Stimulated activated CD8-positive, alpha-beta memory T cell treated with anti-CD3 and anti-CD28 coated beads, Interleukin-7, amount 100 ng/mL, for 1 hour (primary cell): ENCODE measurements around the gene GOLGA5.
"Not testable (repeated sequence)": the region's sequence is repeated elsewhere in the genome, so short reads cannot be mapped to it uniquely, and the experiment has no call there.

Source experiments
- DNase-seq, 2 donors: peaks; one replicate each; pipeline ENCODE4 v3.0.0-alpha.2; 2020; ENCODE audit warnings: low read depth in 2 of 2

Gene GOLGA5

DNA sequence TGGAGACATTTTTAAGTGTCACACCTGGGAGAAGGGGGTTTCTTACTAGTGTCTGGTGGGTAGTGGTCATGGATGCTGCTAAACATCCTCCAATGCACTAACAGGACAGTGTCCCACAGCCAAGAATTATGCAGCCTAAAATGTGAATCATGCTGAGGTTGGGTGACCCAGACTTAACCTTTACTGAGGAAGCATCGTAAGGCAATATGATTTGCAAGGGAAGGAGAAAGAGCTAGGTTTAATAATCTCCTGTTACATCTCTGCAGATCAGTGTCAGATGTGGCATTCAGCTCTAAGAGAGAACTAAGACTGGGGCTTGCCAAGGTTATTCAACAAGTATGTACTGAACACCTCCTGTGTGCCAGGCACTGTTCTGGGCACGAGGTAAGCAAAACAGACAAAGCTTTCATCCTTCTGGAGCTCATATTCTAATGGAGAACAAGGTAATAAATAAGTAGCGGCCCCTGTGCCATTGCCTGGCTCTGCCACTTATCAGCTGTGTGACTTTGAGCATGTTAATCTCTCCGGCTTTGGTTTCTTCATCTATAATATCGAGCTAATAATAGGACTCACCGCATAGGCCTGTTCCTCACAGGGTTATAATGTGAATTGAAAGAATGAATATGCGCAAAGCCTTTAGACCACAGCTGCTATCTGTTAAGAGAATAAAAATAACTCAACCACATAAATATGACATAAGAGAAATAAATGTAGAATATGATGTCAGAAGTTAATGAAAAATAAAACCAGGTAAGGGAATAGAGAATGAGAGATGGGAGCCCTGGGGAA, 13.5 kb upstream of the GOLGA5 start:
- no peak for DNase-seq

DNA sequence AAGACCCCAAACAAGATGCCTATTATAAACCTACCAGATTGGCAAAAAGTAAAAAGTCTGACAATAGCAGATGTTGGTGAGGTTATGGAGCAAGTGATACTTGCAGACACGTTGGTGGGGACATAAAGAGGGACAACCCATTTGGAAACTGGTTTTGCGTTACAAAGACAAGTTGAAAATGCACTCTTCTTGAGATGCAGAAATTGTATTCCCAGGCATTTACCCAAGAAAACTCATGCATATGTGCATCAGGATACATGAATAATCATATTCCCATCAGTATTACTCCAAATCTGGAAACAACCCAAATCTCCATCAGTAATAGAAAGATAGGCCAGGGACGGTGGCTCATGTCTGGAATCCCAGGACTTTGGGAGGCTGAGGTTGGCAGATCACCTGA, 12.8 kb upstream of the GOLGA5 start:
- DNase-seq: no peak

DNA sequence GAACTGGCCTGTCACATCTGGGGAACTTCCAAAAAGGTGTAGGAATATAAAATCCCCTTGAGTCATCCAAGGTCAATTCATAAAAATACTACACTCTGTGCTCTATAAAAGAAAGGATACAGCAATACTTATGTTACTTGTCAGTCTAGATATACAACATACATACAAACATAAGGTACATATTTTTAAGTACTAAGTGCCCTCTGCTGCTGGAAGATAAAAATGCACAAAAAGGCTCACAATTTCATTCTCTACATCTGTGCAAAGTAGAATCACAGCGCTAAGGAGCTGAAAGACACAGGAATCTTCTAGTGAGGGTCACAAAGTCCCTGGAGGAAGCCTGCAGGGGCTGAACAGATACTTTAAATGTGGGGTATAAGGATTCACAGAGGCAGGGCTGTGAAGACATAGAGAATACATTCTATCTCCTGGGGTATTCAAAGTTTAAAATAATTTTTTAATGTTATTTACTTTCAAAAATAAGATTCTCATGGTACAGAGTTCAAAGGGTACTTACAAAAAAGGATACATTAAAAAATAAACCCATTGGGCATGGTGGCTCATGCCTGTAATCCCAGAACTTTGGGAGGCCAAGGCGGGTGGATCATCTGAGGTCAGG, 10.2 kb upstream of the GOLGA5 start:
- DNase-seq: no peak

DNA sequence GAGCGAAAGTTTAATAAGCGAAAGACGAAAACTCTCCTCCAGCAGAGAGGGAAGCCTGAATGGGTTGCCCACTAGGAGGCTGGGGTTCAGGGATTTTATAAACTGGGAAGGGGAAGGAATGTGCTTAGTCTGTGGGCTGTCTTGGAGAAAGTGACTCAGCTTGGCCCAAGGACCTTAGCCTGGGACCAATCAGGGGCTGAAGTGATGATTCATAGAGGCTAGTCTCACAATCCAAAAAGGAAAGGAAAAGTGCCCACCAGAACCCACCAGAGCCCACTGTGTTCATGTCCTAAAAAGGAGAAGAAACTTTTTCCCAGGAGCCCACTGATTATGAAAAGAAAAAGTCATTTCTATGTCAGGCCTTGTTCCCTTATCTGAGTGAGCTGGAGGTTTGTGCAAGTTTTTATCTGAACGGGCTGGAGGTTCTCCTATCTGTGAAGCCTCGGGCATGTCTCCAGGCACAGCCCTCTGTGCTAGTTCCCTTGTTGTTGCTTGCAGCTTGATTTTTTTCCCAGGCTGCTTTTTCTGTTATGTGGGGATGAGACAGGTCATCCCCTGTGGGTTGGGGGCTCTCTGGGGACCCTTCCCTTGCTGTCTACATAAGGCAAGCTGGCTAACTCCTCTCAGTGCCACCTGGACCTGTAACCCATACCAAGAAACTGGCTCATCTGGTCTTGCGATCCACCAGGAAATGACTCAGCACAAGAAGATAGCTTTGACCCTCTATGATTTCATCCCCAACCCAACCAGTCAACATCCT, 8.3 kb upstream of the GOLGA5 start:
- no peak for DNase-seq

DNA sequence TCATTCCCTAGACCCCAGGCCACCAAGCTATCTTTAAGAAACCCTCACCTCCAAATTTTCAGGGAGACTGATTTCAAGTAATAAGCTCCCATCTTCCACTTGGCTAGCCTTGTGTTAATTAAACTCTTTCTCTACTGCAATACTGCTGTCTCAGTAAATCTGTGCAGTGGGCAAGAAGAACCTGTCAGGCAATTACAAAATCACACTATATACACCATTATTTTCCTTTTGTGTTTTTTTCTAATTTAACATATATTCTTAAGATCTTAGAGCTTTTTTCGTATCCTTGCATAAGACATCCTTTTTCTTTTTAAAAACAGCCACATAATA, 7.7 kb upstream of the GOLGA5 start:
- no peak for DNase-seq

DNA sequence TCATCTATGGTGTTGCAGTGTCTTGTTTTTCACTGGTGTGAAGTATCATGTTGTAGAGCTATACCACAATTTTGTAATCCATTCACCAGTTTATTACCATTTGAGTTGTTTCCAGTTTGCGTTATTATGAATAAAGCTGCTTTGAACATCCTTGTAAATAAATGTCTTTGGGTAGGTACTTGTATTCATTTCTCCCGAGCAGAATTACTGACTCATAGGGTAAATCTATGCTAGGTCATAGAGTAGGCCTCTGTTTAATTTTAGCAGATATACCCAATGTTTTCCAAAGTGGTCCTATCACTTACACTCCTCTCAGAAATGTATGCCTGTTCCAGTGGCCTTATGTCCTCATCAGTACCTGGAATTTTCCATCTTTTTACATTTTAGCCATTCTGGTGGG, 6.6 kb upstream of the GOLGA5 start:
- no peak for DNase-seq

DNA sequence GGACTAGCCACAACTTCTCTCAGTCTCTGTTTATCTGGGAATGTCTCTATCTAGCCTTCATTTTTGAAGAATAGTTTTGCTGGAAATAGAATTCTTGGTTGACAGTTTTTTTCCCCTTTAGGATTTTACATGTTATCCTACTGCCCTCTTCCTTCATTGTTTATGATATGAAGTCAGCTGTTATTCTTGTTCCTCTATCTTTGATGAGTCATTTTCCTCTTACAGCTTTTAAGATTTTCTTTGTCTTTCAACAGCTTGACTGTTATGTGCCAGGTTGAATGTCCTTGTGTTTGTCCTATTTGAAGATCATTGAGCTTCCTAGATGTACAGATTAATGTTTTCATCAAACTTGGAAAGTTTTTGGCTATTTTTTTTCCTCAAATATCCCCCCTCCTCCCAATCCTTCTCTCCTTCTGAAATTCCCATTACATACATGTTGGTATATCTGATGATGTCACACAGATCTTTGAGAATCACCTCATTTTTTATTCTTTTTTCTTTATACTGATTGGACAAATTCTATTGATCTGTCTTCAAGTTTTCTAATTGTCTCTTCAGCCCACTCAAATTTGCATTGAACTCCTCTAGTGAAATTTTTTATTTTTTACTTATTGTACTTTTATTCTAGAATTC, 4.5 kb upstream of the GOLGA5 start:
- no peak for DNase-seq

DNA sequence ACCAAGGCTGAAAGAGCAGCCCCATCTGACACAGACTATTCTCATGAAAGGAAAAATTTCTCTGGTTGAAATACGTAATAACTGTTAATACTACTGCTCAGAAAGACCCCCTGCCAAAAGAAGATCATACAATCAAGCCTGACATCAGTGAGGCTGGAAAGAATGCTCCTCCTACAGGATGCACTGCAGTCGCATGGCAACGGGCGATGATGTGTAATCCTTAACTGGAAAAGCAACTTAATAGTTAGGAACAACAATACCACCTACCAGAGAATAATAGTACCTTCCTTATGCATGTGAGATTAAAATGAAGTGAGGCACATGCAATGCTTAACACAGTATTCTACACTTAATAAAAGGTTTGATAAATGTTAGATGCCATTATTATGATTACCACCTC, 1.2 kb upstream of the GOLGA5 start:
- no peak for DNase-seq

DNA sequence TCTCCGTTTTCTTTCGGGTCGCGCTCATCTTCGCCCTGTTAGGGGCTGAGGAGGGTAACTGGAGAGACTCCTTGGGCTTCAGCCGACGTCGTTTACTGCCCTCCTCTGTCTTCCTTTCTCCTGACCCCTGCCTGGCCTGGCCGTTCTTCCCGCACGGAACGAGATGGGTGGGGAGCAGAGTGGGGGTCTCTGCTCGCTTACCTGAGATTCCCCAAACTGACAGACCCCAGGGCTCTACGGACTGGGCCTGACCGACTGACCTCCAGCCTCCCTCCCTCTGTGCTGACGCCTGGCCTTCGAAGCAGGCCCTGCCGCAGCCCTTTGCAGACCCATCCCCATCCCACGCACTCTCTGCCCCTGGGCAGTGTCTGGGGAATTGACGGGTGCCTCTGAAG, 439 bp downstream of the GOLGA5 start:
- no peak for DNase-seq

DNA sequence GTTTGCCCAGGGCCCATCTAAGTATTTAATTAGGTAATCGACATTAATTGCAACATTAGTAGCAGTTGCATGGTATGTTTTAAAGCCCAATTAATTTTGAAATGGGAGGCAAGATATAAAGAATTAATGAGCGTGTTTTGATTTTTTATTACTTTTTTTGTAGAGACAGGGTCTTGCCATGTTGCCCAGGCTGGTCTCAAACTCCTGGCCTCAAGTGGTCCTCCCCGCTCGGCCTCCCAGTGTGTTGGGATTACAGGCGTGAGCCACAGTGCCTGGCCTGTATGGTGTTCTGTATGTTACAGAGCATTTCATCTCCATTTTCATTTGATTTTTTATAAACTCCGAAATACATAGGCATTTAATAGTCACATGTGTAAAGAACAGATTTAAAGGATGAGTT, 856 bp downstream of the GOLGA5 start:
- no peak for DNase-seq

DNA sequence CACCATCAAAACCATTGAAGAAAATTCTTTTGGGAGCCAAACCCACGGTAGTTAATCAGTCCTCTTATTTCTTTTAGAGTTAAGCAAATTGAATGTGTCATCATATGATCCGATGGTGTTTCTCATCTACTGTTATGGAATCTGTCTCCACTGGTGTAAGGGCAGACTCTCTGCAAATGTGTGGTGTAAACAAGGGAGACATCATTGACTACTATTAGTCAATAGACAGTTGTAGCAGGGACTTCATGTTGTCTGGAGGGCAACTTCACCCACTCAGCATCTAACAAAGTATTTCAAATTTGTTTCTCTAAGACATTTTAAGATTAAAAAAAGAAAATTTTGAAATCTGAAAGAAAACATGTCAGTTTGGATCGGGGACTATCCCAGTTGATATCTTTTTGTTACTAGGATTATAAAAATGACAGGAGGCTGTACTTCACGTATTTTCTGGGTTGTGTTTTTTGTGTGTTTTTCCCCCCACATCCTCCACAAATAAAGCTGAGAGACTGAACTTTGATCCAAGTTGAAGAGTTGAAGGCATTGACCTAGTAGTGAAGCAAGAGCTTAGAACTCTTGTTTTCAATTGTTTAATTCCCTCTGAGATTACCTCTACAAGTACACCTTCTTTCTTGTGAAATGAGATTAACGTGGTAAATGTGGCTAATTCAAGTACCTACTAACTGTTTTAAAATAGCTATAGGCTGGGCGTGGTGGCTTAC, 4.0 kb downstream of the GOLGA5 start:
- no peak for DNase-seq

DNA sequence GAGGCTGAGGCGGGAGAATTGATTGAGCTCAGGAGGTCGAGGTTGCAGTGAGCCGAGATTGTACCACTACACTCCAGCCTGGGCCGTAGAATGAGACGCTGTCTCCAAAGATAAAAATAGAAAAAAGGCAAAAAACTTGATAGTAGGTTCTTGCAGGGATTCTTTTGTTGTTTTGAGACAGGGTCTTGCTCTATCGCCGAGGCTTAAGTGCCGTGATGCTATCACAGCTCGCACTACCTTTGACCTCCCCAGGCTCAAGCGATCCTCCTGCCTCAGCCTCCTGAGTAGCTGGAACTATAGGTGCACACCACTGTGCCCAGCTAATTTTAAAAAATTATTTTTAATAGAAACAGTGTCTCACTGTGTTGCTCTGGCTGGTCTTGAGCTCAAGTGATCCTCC, 4.7 kb downstream of the GOLGA5 start:
- no peak for DNase-seq

DNA sequence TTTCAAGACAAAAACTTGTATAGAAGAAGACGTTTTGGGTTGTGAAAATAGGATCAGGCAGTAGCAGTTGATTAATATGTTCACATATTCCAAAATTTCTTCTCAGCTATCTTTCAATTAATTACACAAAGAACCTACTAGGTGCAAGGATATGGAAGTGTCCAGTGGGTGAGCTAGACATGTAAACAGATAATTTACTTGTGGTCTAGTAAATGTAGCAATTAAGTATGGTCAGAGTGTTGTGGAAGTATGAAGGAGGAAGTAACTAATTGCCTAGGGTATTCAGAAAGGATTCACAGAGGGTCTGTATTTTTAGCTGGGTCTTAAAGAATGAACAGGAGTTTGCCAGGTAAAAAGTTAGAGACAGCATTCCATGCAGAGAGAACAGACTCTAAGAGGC, 5.9 kb downstream of the GOLGA5 start:
- DNase-seq: no peak

DNA sequence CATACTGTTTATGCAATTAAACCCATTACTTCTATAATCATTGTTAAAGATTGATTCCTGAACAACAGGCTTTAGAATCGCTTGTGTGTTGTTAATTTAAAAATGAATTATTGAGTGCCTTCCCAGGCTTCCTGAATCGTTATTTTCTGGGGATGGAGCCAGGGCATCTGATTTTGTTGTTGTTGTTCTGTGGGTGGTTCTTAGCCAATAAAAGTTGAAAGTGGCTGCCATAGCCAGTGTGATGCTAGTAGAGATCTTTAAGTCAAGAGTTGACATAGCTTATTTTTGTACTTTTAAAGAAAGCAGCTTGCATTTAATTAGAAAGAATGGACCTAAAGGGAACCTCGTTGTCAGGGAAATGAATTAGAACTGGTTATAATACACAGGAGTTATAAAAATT, 6.4 kb downstream of the GOLGA5 start:
- DNase-seq: no peak

DNA sequence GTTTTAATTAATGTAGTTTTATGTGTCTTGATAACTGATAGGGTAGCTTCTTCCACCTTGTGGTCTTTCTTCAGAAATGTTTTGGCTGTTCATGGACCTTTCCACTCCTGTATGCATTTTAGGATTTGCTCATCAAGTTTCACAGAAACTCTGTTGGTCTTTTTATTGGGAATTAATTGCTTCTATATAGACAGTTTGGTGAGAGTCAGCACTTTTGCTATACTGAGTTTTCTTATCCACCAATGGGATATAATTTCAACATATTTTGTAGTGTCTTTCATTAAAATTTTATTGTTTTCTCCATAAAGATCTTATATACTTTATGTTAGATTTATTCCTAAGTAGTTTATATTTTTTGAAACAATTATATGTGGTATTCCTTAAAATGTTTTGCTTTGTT, 7.8 kb downstream of the GOLGA5 start:
- DNase-seq: no peak

DNA sequence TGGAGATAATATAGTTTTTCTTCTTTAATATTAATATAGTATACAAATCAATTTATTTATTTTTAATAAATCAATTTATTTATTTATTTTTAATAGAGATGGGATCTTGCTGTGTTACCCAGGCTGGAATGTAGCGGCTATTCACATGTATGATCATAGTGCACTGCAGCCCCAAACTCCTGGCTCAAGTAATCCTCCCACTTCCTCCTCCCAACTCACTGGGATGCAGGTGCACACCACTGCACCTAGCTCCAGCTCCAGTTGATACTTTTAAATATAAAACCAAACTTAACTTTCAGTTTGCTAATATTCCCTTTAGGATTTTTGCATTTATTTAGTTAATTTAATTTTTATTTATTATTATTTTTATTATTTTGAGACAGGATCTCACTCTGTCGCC, 8.6 kb downstream of the GOLGA5 start:
- no peak for DNase-seq

DNA sequence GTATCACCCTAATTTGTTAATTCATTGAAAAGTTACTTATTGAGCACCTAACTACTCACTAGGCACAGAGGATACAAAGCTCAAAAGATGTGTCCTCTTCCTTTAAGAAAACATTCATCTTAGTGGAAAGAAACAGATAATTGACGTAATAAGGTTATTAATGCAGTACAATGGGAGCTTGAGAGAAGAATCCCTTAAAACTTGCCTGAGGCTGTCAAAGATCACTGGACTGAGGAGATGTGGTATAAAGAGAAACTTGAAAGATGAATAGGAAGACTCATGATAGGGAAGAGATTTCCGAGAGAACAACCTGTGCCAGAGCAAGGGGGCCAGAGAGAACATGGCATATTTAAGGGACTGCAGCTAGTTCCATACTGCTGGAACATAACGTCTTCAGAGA, 19.1 kb downstream of the GOLGA5 start:
- no peak for DNase-seq

DNA sequence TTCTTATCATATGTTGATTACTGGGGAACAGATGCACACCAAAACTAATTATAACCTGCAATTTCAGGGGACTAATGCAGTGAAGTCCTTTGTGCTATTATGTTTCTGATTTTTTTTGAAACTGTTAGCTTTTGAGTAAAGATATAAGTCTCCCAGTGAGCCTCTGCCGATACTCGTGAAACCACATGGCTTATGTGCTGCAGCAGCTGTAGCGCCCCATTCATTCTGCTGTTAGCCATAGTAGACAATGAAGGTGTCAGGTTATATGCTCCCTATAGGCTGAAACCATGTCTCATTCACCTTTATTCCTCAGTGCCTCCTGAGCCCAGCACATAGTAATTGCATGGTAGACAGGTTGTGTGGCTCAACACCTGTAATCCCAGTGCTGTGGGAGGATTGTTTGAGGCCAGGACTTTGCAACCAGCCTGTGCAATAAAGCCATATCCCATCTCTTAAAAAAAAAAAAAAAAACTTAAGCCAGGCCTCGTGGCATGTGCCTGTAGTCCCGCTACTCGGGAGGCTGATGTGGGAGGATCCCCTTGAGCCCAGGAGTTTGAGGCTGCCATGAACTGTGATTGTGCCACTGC, 25.0 kb downstream of the GOLGA5 start:
- no peak for DNase-seq

DNA sequence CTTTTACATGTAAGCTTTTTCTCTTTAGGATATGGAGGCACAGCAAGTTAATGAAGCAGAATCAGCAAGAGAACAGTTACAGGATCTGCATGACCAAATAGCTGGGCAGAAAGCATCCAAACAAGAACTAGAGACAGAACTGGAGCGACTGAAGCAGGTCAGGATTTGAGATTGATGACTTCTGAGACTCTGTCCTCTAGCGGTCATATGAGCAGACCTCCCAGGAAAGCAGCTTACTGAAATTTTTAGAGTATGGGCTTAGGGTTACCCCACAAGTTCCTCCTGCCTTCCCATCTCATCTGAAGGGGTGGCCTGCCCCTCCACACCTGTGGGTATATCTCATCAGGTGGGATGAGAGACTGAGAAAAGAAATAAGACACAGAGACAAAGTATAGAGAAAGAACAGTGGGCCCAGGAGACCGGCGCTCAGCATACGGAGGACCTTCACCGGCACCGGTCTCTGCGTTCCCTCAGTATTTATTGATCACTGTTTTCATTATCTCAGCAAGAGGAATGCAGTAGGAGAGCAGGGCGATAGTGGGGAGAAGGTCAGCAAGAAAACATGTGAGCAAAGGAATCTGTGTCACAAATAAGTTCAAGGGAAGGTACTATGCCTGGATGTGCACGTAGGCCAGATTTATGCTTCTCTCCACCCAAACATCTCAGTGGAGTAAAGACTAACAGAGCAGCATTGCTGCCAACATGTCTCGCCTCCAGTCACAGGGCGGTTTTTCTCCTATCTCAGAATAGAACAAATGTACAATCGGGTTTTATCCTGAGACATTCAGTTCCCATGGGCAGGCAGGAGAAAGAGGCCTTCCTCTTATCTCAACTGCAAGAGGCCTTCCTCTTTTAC, 25.8 kb downstream of the GOLGA5 start:
- DNase-seq: not testable (repeated sequence)

DNA sequence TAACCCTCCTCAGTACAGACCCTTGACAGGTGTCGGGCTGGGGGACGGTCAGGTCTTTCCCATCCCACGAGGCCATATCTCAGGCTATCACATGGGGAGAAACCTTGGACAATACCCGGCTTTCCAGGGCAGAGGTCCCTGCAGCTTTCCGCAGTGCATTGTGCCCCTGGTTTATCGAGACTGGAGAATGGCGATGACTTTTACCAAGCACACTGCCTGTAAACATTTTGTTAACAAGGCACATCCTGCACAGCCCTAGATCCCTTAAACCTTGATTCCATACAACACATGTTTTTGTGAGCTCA, 26.4 kb downstream of the GOLGA5 start:
- not testable (repeated sequence) for DNase-seq

DNA sequence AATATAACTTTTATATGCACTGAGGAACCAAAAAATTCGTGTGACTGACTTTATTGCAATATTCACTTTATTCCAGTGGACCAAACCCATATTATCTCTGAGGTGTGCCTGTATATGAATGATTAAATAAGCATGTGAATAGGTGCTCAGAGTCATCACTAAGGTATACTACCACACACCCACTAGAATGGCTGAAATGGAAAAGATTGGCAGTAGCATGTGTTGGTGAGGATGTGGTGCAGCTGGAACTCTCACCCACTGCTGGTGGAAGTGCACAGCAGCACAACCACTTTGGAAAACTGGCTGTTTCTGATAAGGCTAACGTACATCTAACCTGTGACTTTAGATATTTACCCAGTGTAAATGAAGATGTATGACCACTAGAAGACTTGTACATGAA, 36.8 kb downstream of the GOLGA5 start:
- DNase-seq: no peak
